ENCODE data around the gene STUM. TPM values are rescaled to one million over a fixed set of nuclear protein-coding genes. Genes with fewer than 3 reads are reported as not detected.
"Not testable (repeated sequence)": the region's sequence is repeated elsewhere in the genome, so short reads cannot be mapped to it uniquely, and the experiment has no call there.

Gene STUM
- total RNA-seq, 6 experiments from 2014 or later, result 0.06 to 0.68 (median 0.13) TPM; not detected in 2

- H3K27ac ChIP-seq, result no peak overlapping the region
- intact Hi-C loops (cut with DNase I), result no loop called here
- no peak for ATAC-seq
- WGBS (ENCODE audit: insufficient coverage, low coverage, low lambda C conversion rate, missing lambda C conversion rate), result 50% methylated on average over 1 of the region's 1 CpG
- H3K36me3 ChIP-seq, result no peaks in the 10 kb centered on the region
- TF ChIP-seq POLR2A (IDR thresholded peaks at IDR 0.05), result no peak
- TF ChIP-seq CTCF (IDR thresholded peaks at IDR 0.05), result no peak
- no peak overlapping the region for H3K4me3 ChIP-seq
- no peaks in the 10 kb centered on the region for H3K9me3 ChIP-seq
- no peaks in the 10 kb centered on the region for H3K4me1 ChIP-seq
- DNase-seq, result no peak
- no peaks in the 10 kb centered on the region for H3K27me3 ChIP-seq
These were observed 68.1 kb downstream of the STUM start for GRCh38 chr1:226616636-226617035.

- Histone ChIP-seq H3K4me1 (no peaks in the 10 kb centered on the region), H3K4me3 (no peak overlapping the region), H3K36me3 (no peaks in the 10 kb centered on the region), H3K27ac (no peak overlapping the region), H3K9me3 (no peaks in the 10 kb centered on the region), H3K27me3 (no peaks in the 10 kb centered on the region)
- DNase-seq (no peak), ATAC-seq (no peak)
- TF ChIP-seq POLR2A (IDR thresholded peaks at IDR 0.05), result no peak
- no peak for TF ChIP-seq CTCF (IDR thresholded peaks at IDR 0.05)
- intact Hi-C loops (cut with DNase I), result no loop called here
- 60% methylated on average over 1 of the region's 8 CpGs for WGBS (ENCODE audit: insufficient coverage, low coverage, low lambda C conversion rate, missing lambda C conversion rate)
These were observed 68.5 kb downstream of the STUM start for GRCh38 chr1:226617109-226617508.

GRCh38 chr1:226617719-226618118, 69.2 kb downstream of the STUM start:
- H3K36me3 ChIP-seq; DNase-seq; H3K27me3 ChIP-seq; H3K27ac ChIP-seq; H3K4me3 ChIP-seq; H3K9me3 ChIP-seq; H3K4me1 ChIP-seq; intact Hi-C loops (cut with DNase I); ATAC-seq: not testable (repeated sequence)
- WGBS (ENCODE audit: insufficient coverage, low coverage, low lambda C conversion rate, missing lambda C conversion rate), result 78% methylated on average over 1 of the region's 1 CpG

- Histone ChIP-seq H3K27me3 (no peaks in the 10 kb centered on the region), H3K27ac (no peak overlapping the region), H3K4me3 (no peak overlapping the region), H3K4me1 (no peaks in the 10 kb centered on the region), H3K36me3 (no peaks in the 10 kb centered on the region), H3K9me3 (no peaks in the 10 kb centered on the region)
- 54% methylated on average over 3 of the region's 5 CpGs for WGBS (ENCODE audit: insufficient coverage, low coverage, low lambda C conversion rate, missing lambda C conversion rate)
- intact Hi-C loops (cut with DNase I), result no loop called here
- ATAC-seq, result no peak
- no peak for TF ChIP-seq CTCF (IDR thresholded peaks at IDR 0.05)
- no peak for TF ChIP-seq POLR2A (IDR thresholded peaks at IDR 0.05)
- DNase-seq, result no peak
These were observed 69.8 kb downstream of the STUM start for GRCh38 chr1:226618380-226618779.

GRCh38 chr1:226619031-226619430, 70.5 kb downstream of the STUM start:
- Histone ChIP-seq H3K27ac (no peak overlapping the region), H3K27me3 (no peaks in the 10 kb centered on the region), H3K36me3 (no peaks in the 10 kb centered on the region), H3K4me3 (no peak overlapping the region), H3K9me3 (no peaks in the 10 kb centered on the region), H3K4me1 (no peaks in the 10 kb centered on the region)
- ATAC-seq (no peak), DNase-seq (no peak)
- 57% methylated on average over 1 of the region's 7 CpGs for WGBS (ENCODE audit: insufficient coverage, low coverage, low lambda C conversion rate, missing lambda C conversion rate)
- TF ChIP-seq CTCF (IDR thresholded peaks at IDR 0.05) (no peak), POLR2A (IDR thresholded peaks at IDR 0.05) (no peak)
- intact Hi-C loops (cut with DNase I), result no loop called here

Measured in right lobe of liver (tissue), 6 donors.